ENCODE measurements around the gene PCNX1. TPM values are rescaled to one million over a fixed set of nuclear protein-coding genes. Genes with fewer than 3 reads are reported as not detected.

PCNX1 gene
- total RNA-seq, 1 experiment from 2014 or later, result 23.3 TPM

GRCh38 chr14:70887207-70887681, 20.0 kb upstream of the PCNX1 start:
- H3K4me2 ChIP-seq (ENCODE audit: low read length), result no peak overlapping the region
- BruUV-seq (replicated peaks), result no TSS peak
- POLR2A ChIA-PET (ENCODE audit: unreplicated experiment), result no interaction called here

GRCh38 chr14:70887737-70888499, 19.3 kb upstream of the PCNX1 start:
- no TSS peak for BruUV-seq (replicated peaks)
- POLR2A ChIA-PET (ENCODE audit: unreplicated experiment), result no interaction called here
- no peaks in the 10 kb centered on the region for H3F3A ChIP-seq (ENCODE audit: low read length, unreplicated experiment)
- H3K4me3 ChIP-seq (ENCODE audit: low read length), result no peak overlapping the region
- H3K4me1 ChIP-seq (ENCODE audit: insufficient read depth, low read length), result no peaks in the 10 kb centered on the region
- no peak overlapping the region for H2AFZ ChIP-seq (ENCODE audit: low read length)
- ATAC-seq, result no peak
- TF ChIP-seq EZH2phosphoT487 (IDR thresholded peaks at IDR 0.05; ENCODE audit: borderline replicate concordance, low read length) (no peak), EZH2 (IDR thresholded peaks at IDR 0.05; ENCODE audit: low read length, unreplicated experiment) (no peak)
- TF ChIP-seq, protein P1, sequence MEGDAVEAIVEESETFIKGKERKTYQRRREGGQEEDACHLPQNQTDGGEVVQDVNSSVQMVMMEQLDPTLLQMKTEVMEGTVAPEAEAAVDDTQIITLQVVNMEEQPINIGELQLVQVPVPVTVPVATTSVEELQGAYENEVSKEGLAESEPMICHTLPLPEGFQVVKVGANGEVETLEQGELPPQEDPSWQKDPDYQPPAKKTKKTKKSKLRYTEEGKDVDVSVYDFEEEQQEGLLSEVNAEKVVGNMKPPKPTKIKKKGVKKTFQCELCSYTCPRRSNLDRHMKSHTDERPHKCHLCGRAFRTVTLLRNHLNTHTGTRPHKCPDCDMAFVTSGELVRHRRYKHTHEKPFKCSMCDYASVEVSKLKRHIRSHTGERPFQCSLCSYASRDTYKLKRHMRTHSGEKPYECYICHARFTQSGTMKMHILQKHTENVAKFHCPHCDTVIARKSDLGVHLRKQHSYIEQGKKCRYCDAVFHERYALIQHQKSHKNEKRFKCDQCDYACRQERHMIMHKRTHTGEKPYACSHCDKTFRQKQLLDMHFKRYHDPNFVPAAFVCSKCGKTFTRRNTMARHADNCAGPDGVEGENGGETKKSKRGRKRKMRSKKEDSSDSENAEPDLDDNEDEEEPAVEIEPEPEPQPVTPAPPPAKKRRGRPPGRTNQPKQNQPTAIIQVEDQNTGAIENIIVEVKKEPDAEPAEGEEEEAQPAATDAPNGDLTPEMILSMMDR (conservative IDR thresholded peaks at IDR 0.05; ENCODE audit: low read depth, low read length), result no peak
- DNase-seq, result no peak
- no peak overlapping the region for H3K27ac ChIP-seq (ENCODE audit: low read length)
- no peaks in the 10 kb centered on the region for H3K36me3 ChIP-seq (ENCODE audit: low read depth, low read length)
- CTCF ChIA-PET, result interaction anchor here (0.6 kb wide), 1 partner anchor 18 kb away, joined by 10 read pairs; no protein-coding TSS in a partner anchor
- no peaks in the 10 kb centered on the region for H3K9me2 ChIP-seq (replicated peaks; ENCODE audit: low read length)
- no peaks in the 10 kb centered on the region for H4K20me1 ChIP-seq (ENCODE audit: low read length)
- no peaks in the 10 kb centered on the region for H3K9me3 ChIP-seq (ENCODE audit: low read length)
- intact Hi-C loops (cut with micrococcal nuclease), result no loop called here
- H3K27me3 ChIP-seq (ENCODE audit: low read length), result peaks cover 16% of the 10 kb centered on the region; the same call in 1 of the 2 replicates
- no peak overlapping the region for H3K9ac ChIP-seq (ENCODE audit: low read length)
- no peaks in the 10 kb centered on the region for H3K79me2 ChIP-seq (ENCODE audit: low read length)
- H3K4me2 ChIP-seq (ENCODE audit: low read length), result no peak overlapping the region

More at GRCh38 chr14:70887207-70887681, 20.0 kb upstream of the PCNX1 start:
- DNase-seq (no peak), ATAC-seq (no peak)
- TF ChIP-seq EZH2 (IDR thresholded peaks at IDR 0.05; ENCODE audit: low read length, unreplicated experiment) (no peak), EZH2phosphoT487 (IDR thresholded peaks at IDR 0.05; ENCODE audit: borderline replicate concordance, low read length) (no peak)
- TF ChIP-seq, protein P1 (conservative IDR thresholded peaks at IDR 0.05; ENCODE audit: low read depth, low read length), result no peak
- Histone ChIP-seq H3K27me3 (ENCODE audit: low read length) (peaks cover 16% of the 10 kb centered on the region; the same call in 1 of the 2 replicates), H3K9ac (ENCODE audit: low read length) (no peak overlapping the region), H4K20me1 (ENCODE audit: low read length) (no peaks in the 10 kb centered on the region), H3K79me2 (ENCODE audit: low read length) (no peaks in the 10 kb centered on the region), H3K9me3 (ENCODE audit: low read length) (no peaks in the 10 kb centered on the region), H3K4me3 (ENCODE audit: low read length) (no peak overlapping the region), H3K27ac (ENCODE audit: low read length) (no peak overlapping the region), H3K9me2 (replicated peaks; ENCODE audit: low read length) (no peaks in the 10 kb centered on the region), H3K36me3 (ENCODE audit: low read depth, low read length) (no peaks in the 10 kb centered on the region), H3K4me1 (ENCODE audit: insufficient read depth, low read length) (no peaks in the 10 kb centered on the region), H2AFZ (ENCODE audit: low read length) (no peak overlapping the region), H3F3A (ENCODE audit: low read length, unreplicated experiment) (no peaks in the 10 kb centered on the region)
- intact Hi-C loops (cut with micrococcal nuclease), result no loop called here
- CTCF ChIA-PET, result interaction anchor here (0.7 kb wide), 1 partner anchor 9 kb away, joined by 4 read pairs; no protein-coding TSS in a partner anchor

GRCh38 chr14:70888681-70889175, 18.5 kb upstream of the PCNX1 start:
- Histone ChIP-seq H3K9me2 (replicated peaks; ENCODE audit: low read length) (no peaks in the 10 kb centered on the region), H2AFZ (ENCODE audit: low read length) (no peak overlapping the region), H3K9ac (ENCODE audit: low read length) (no peak overlapping the region), H3K4me1 (ENCODE audit: insufficient read depth, low read length) (no peaks in the 10 kb centered on the region), H3K9me3 (ENCODE audit: low read length) (no peaks in the 10 kb centered on the region), H3K27me3 (ENCODE audit: low read length) (peaks cover 16% of the 10 kb centered on the region; the same call in 1 of the 2 replicates), H3K36me3 (ENCODE audit: low read depth, low read length) (no peaks in the 10 kb centered on the region), H4K20me1 (ENCODE audit: low read length) (no peaks in the 10 kb centered on the region), H3K27ac (ENCODE audit: low read length) (no peak overlapping the region), H3F3A (ENCODE audit: low read length, unreplicated experiment) (no peaks in the 10 kb centered on the region), H3K4me2 (ENCODE audit: low read length) (no peak overlapping the region), H3K79me2 (ENCODE audit: low read length) (no peaks in the 10 kb centered on the region), H3K4me3 (ENCODE audit: low read length) (no peak overlapping the region)
- ATAC-seq (peak; percentile 12), DNase-seq (peak; percentile 12)
- BruUV-seq (replicated peaks), result no TSS peak
- ChIA-PET CTCF (interaction anchor here (0.6 kb wide), 1 partner anchor 19 kb away, joined by 10 read pairs; no protein-coding TSS in a partner anchor), POLR2A (ENCODE audit: unreplicated experiment) (no interaction called here)
- TF ChIP-seq EZH2phosphoT487 (IDR thresholded peaks at IDR 0.05; ENCODE audit: borderline replicate concordance, low read length), result no peak
- TF ChIP-seq EZH2 (IDR thresholded peaks at IDR 0.05; ENCODE audit: low read length, unreplicated experiment), result no peak
- TF ChIP-seq, protein P1 (conservative IDR thresholded peaks at IDR 0.05; ENCODE audit: low read depth, low read length), result no peak
- intact Hi-C loops (cut with micrococcal nuclease), result no loop called here
